ENCODE results near the gene PDCD11.
"Not testable (repeated sequence)": the region's sequence is repeated elsewhere in the genome, so short reads cannot be mapped to it uniquely, and the experiment has no call there.

Gene PDCD11

GRCh38 chr10:103416436-103417147 is 20.2 kb downstream of the PDCD11 start:
- peaks cover 83% of the 10 kb centered on the region for H3K36me3 Mint-ChIP-seq (ENCODE audit: low read depth)
- H3K27me3 Mint-ChIP-seq (ENCODE audit: low read depth), result no peaks in the 10 kb centered on the region
- no peaks in the 10 kb centered on the region for H3K4me1 Mint-ChIP-seq
- TF ChIP-seq, protein P1, sequence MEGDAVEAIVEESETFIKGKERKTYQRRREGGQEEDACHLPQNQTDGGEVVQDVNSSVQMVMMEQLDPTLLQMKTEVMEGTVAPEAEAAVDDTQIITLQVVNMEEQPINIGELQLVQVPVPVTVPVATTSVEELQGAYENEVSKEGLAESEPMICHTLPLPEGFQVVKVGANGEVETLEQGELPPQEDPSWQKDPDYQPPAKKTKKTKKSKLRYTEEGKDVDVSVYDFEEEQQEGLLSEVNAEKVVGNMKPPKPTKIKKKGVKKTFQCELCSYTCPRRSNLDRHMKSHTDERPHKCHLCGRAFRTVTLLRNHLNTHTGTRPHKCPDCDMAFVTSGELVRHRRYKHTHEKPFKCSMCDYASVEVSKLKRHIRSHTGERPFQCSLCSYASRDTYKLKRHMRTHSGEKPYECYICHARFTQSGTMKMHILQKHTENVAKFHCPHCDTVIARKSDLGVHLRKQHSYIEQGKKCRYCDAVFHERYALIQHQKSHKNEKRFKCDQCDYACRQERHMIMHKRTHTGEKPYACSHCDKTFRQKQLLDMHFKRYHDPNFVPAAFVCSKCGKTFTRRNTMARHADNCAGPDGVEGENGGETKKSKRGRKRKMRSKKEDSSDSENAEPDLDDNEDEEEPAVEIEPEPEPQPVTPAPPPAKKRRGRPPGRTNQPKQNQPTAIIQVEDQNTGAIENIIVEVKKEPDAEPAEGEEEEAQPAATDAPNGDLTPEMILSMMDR (IDR thresholded peaks at IDR 0.05; ENCODE audit: unreplicated experiment in 3 of 3), result peak; percentile 61 to 72 (median 63)
- H3K9me3 Mint-ChIP-seq, result no peaks in the 10 kb centered on the region
- no peak overlapping the region for H3K27ac Mint-ChIP-seq
- H3K4me3 Mint-ChIP-seq, result no peak overlapping the region

GRCh38 chr10:103417148-103417469 is 20.7 kb downstream of the PDCD11 start:
- not testable (repeated sequence) for H3K9me3 Mint-ChIP-seq; H3K27ac Mint-ChIP-seq; H3K4me1 Mint-ChIP-seq; H3K27me3 Mint-ChIP-seq (ENCODE audit: low read depth); H3K4me3 Mint-ChIP-seq
- H3K36me3 Mint-ChIP-seq (ENCODE audit: low read depth), result peaks cover 81% of the 10 kb centered on the region

- Mint-ChIP-seq H3K27ac (no peak overlapping the region), H3K36me3 (ENCODE audit: low read depth) (peaks cover 84% of the 10 kb centered on the region), H3K9me3 (no peaks in the 10 kb centered on the region)
These were observed 21.2 kb downstream of the PDCD11 start for GRCh38 chr10:103417601-103418000.

DNA sequence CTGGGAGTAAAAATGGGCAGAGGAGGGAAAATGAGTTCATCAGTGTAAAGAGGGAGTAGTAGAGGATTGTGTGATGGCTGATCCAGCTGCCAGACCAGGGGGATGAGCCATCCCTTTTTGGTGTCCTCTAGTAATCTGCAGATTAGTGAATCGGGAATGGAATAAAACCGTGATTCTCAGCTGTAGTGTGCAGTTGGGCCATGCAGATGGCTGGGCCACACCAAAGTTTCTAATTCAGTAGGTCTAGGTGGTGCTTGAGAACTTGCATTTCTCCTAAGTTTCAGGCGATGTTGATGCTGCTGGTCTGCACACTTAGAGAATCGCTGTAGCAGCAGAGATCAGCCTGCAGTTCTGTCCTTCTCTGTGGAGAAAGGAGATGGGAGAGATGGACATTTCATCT is 22.7 kb downstream of the PDCD11 start:
- Mint-ChIP-seq H3K9me3 (no peaks in the 10 kb centered on the region), H3K36me3 (ENCODE audit: low read depth) (peaks cover 85% of the 10 kb centered on the region), H3K4me1 (no peaks in the 10 kb centered on the region), H3K4me3 (no peak overlapping the region), H3K27ac (no peak overlapping the region), H3K27me3 (ENCODE audit: low read depth) (no peaks in the 10 kb centered on the region)
- TF ChIP-seq, protein P1 (IDR thresholded peaks at IDR 0.05; ENCODE audit: unreplicated experiment in 3 of 3), result no peak

More at GRCh38 chr10:103417601-103418000, 21.2 kb downstream of the PDCD11 start:
- TF ChIP-seq, protein P1 (IDR thresholded peaks at IDR 0.05; ENCODE audit: unreplicated experiment in 3 of 3), result no peak
- Mint-ChIP-seq H3K4me1 (no peaks in the 10 kb centered on the region), H3K4me3 (no peak overlapping the region), H3K27me3 (ENCODE audit: low read depth) (no peaks in the 10 kb centered on the region)

GRCh38 chr10:103423748-103424147 is 27.3 kb downstream of the PDCD11 start:
- H3K36me3 Mint-ChIP-seq (ENCODE audit: low read depth), result peaks cover 74% of the 10 kb centered on the region
- H3K27me3 Mint-ChIP-seq (ENCODE audit: low read depth), result no peaks in the 10 kb centered on the region
- no peak overlapping the region for H3K27ac Mint-ChIP-seq
- no peak overlapping the region for H3K4me3 Mint-ChIP-seq
- TF ChIP-seq, protein P1 (IDR thresholded peaks at IDR 0.05; ENCODE audit: unreplicated experiment in 3 of 3), result no peak
- H3K4me1 Mint-ChIP-seq, result no peaks in the 10 kb centered on the region
- H3K9me3 Mint-ChIP-seq, result no peaks in the 10 kb centered on the region

- no peaks in the 10 kb centered on the region for H3K4me1 Mint-ChIP-seq
- H3K36me3 Mint-ChIP-seq (ENCODE audit: low read depth), result peaks cover 78% of the 10 kb centered on the region
- TF ChIP-seq, protein P1 (IDR thresholded peaks at IDR 0.05; ENCODE audit: unreplicated experiment in 3 of 3), result no peak
- H3K4me3 Mint-ChIP-seq, result no peak overlapping the region
- H3K27ac Mint-ChIP-seq, result no peak overlapping the region
- H3K9me3 Mint-ChIP-seq, result no peaks in the 10 kb centered on the region
- H3K27me3 Mint-ChIP-seq (ENCODE audit: low read depth), result no peaks in the 10 kb centered on the region
These were observed 31.4 kb downstream of the PDCD11 start for GRCh38 chr10:103427866-103428265.

Measured in nephron (organoid).